PC-9 (cell line): Measurements from ENCODE around the gene CHN1.

Experiments
- CTCF ChIP-seq: fragments of 200-600 bp; sonication (generic); conservative IDR thresholded peaks from 2 replicates; pipeline ENCODE4 v1.6.1; 2017; ENCODE audit warnings: mixed run types, antibody characterized with exemption, mild to moderate bottlenecking, moderate library complexity
- EZH2 ChIP-seq: fragments of 200-600 bp; sonication (generic); IDR thresholded peaks from 2 replicates; pipeline ENCODE4 v1.8.0; 2017; ENCODE audit warnings: antibody characterized with exemption, low read depth

- TF ChIP-seq EZH2 (no peak), CTCF (no peak)
Observed at GRCh38 chr2:174979996-174980395, 25.2 kb downstream of the CHN1 start.
